SK-N-SH treated with all-trans-retinoic acid at 6 μM for 48 hours (cell line): ENCODE results near the gene C12orf75.

Experiments
- ATAC-seq: fragments of 200-7000 bp; cut with Tn5 transposase; 3 replicates; pipeline ENCODE4 v1.9.1; 2020; ENCODE audit warnings: mild to moderate bottlenecking, moderate library complexity
- BACH2 ChIP-seq: fragments of 250-450 bp; sonication (Bioruptor Pico); IDR thresholded peaks from 2 replicates; pipeline ENCODE4 v1.9.0; 2021; ENCODE audit warnings: mild to moderate bottlenecking, borderline replicate concordance
- CSDC2 ChIP-seq: fragments of 250-450 bp; sonication (Bioruptor Pico); IDR thresholded peaks from 2 replicates; pipeline ENCODE4 v1.5.0; 2020; ENCODE audit warnings: mild to moderate bottlenecking, moderate library complexity
- ESRRG ChIP-seq: fragments of 250-450 bp; sonication (Bioruptor Pico); IDR thresholded peaks from 2 replicates; pipeline ENCODE4 v1.6.1; 2021; ENCODE audit warnings: mild to moderate bottlenecking
- GLIS3 ChIP-seq: fragments of 250-450 bp; sonication (Bioruptor Pico); IDR thresholded peaks from 2 replicates; pipeline ENCODE4 v1.5.0; 2020; ENCODE audit warnings: mild to moderate bottlenecking, moderate library complexity
- OSR1 ChIP-seq: fragments of 250-450 bp; sonication (Bioruptor Pico); IDR thresholded peaks from 2 replicates; pipeline ENCODE4 v1.8.0; 2022; ENCODE audit warnings: moderate library complexity, mild to moderate bottlenecking, inconsistent platforms
- PATZ1 ChIP-seq: fragments of 250-450 bp; sonication (Bioruptor Pico); IDR thresholded peaks from 2 replicates; pipeline ENCODE4 v1.8.0; 2020; ENCODE audit warnings: mild to moderate bottlenecking, moderate library complexity, borderline replicate concordance
- PPARA ChIP-seq: fragments of 250-450 bp; sonication (Bioruptor Pico); IDR thresholded peaks from 2 replicates; pipeline ENCODE4 v1.5.0; 2020; ENCODE audit warnings: mild to moderate bottlenecking, borderline replicate concordance
- RARB ChIP-seq: fragments of 250-450 bp; sonication (Bioruptor Pico); IDR thresholded peaks from 2 replicates; pipeline ENCODE4 v1.8.0; 2021; ENCODE audit warnings: mild to moderate bottlenecking, moderate library complexity
- SNAI2 ChIP-seq: fragments of 250-450 bp; sonication (Bioruptor Pico); IDR thresholded peaks from 2 replicates; pipeline ENCODE4 v1.5.0; 2020; ENCODE audit warnings: mild to moderate bottlenecking, moderate library complexity
- TCF4 ChIP-seq: fragments of 250-450 bp; sonication (Bioruptor Pico); IDR thresholded peaks from 2 replicates; pipeline ENCODE4 v1.8.0; 2021; ENCODE audit warnings: mild to moderate bottlenecking, moderate library complexity, borderline replicate concordance
- TOX ChIP-seq: fragments of 250-450 bp; sonication (Bioruptor Pico); IDR thresholded peaks from 2 replicates; pipeline ENCODE4 v1.8.0; 2021; ENCODE audit warnings: mild to moderate bottlenecking, moderate library complexity, borderline replicate concordance
- ZC3H10 ChIP-seq: fragments of 250-450 bp; sonication (Bioruptor Pico); IDR thresholded peaks from 2 replicates; pipeline ENCODE4 v1.5.1; 2021; ENCODE audit warnings: mild to moderate bottlenecking, moderate library complexity
- ZFP3 ChIP-seq: fragments of 250-450 bp; sonication (Bioruptor Pico); IDR thresholded peaks from 2 replicates; pipeline ENCODE4 v1.5.0; 2020; ENCODE audit warnings: mild to moderate bottlenecking, moderate library complexity
- ZFP30 ChIP-seq: fragments of 450-650 bp; formaldehyde crosslinking; IDR thresholded peaks from 2 replicates; pipeline ENCODE4 v1.5.0; 2022; ENCODE audit warnings: mild to moderate bottlenecking, moderate library complexity
- ZNF565 ChIP-seq: fragments of 450-650 bp; formaldehyde crosslinking; conservative IDR thresholded peaks from 2 replicates; pipeline ENCODE4 v1.5.0; 2020; ENCODE audit warnings: low read depth, mild to moderate bottlenecking, moderate library complexity
- ZNF70 ChIP-seq: fragments of 450-650 bp; formaldehyde crosslinking; IDR thresholded peaks from 2 replicates; pipeline ENCODE4 v1.5.0; 2020; ENCODE audit warnings: mild to moderate bottlenecking, moderate library complexity
- TF ChIP-seq, protein P1 (sequence below): fragments of 250-450 bp; sonication (Bioruptor Pico); IDR thresholded peaks from 2 replicates; pipeline ENCODE4 v1.5.1; 2021; ENCODE audit warnings: mild to moderate bottlenecking, moderate library complexity
- TF ChIP-seq, protein P2 (sequence below): fragments of 250-450 bp; sonication (Bioruptor Pico); IDR thresholded peaks from 2 replicates; pipeline ENCODE4 v1.5.0; 2020; ENCODE audit warnings: mild to moderate bottlenecking, moderate library complexity
- TF ChIP-seq, protein P3 (sequence below): fragments of 250-450 bp; sonication (Bioruptor Pico); IDR thresholded peaks from 2 replicates; pipeline ENCODE4 v1.8.0; 2021; ENCODE audit warnings: low read depth, mild to moderate bottlenecking, moderate library complexity, borderline replicate concordance

The C12orf75 gene

DNA sequence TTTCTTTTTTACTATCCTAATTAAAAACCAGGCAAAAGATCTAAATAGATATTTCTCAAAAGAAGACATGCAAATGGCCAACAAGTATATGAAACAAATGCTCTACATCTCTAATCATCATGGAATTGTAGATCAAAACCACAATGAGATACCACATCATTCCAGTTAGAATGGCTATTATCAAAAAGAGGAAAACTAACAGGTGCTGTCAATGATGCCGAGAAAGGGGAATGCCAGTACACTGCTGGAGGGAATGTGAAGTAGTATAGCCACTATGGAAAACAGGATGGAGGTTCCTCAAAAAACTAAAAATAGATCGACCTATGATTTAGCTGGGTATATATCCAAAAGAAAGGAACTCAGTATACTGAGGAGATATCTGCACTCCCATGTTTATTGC lies 39.0 kb upstream of the C12orf75 start:
- TF ChIP-seq ZC3H10 (CRISPR knock-in tag) (no peak), ZNF70 (CRISPR knock-in tag) (no peak), TCF4 (CRISPR knock-in tag) (no peak), BACH2 (CRISPR knock-in tag) (no peak)
- ATAC-seq = no peak

DNA sequence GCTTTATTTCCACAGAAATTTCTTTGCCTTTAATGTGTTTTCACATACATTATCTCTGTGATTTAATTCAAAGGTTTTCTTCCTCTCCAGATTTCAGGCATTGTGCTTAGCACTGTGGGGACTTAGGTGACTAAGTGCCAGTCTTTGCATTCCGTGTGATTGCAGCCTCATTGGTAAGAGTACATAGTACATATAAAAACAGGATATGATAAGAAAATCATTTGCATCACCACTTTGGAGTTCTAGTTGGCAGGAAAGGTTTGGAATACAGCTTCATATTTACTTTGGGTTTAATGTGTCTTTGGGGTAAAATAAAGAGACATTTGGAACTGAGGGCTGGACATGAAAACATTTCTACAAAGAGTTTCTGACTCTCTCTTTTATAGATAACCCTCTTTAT lies 37.8 kb upstream of the C12orf75 start:
- TF ChIP-seq TCF4 (CRISPR knock-in tag) (no peak), ESRRG (no peak), OSR1 (CRISPR knock-in tag) (no peak), ZFP3 (CRISPR knock-in tag) (no peak), PPARA (no peak), PATZ1 (CRISPR knock-in tag) (no peak), CSDC2 (no peak), ZNF70 (CRISPR knock-in tag) (no peak), SNAI2 (CRISPR knock-in tag) (no peak), TOX (CRISPR knock-in tag) (no peak), ZNF565 (CRISPR knock-in tag) (no peak), ZFP30 (CRISPR knock-in tag) (no peak), GLIS3 (CRISPR knock-in tag) (no peak), RARB (CRISPR knock-in tag) (no peak), ZC3H10 (CRISPR knock-in tag) (no peak), BACH2 (CRISPR knock-in tag) (no peak)
- TF ChIP-seq, protein P1, sequence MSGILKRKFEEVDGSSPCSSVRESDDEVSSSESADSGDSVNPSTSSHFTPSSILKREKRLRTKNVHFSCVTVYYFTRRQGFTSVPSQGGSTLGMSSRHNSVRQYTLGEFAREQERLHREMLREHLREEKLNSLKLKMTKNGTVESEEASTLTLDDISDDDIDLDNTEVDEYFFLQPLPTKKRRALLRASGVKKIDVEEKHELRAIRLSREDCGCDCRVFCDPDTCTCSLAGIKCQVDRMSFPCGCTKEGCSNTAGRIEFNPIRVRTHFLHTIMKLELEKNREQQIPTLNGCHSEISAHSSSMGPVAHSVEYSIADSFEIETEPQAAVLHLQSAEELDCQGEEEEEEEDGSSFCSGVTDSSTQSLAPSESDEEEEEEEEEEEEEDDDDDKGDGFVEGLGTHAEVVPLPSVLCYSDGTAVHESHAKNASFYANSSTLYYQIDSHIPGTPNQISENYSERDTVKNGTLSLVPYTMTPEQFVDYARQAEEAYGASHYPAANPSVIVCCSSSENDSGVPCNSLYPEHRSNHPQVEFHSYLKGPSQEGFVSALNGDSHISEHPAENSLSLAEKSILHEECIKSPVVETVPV (CRISPR knock-in tag) = no peak
- TF ChIP-seq, protein P2, sequence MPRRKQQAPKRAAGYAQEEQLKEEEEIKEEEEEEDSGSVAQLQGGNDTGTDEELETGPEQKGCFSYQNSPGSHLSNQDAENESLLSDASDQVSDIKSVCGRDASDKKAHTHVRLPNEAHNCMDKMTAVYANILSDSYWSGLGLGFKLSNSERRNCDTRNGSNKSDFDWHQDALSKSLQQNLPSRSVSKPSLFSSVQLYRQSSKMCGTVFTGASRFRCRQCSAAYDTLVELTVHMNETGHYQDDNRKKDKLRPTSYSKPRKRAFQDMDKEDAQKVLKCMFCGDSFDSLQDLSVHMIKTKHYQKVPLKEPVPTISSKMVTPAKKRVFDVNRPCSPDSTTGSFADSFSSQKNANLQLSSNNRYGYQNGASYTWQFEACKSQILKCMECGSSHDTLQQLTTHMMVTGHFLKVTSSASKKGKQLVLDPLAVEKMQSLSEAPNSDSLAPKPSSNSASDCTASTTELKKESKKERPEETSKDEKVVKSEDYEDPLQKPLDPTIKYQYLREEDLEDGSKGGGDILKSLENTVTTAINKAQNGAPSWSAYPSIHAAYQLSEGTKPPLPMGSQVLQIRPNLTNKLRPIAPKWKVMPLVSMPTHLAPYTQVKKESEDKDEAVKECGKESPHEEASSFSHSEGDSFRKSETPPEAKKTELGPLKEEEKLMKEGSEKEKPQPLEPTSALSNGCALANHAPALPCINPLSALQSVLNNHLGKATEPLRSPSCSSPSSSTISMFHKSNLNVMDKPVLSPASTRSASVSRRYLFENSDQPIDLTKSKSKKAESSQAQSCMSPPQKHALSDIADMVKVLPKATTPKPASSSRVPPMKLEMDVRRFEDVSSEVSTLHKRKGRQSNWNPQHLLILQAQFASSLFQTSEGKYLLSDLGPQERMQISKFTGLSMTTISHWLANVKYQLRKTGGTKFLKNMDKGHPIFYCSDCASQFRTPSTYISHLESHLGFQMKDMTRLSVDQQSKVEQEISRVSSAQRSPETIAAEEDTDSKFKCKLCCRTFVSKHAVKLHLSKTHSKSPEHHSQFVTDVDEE = no peak
- TF ChIP-seq, protein P3, sequence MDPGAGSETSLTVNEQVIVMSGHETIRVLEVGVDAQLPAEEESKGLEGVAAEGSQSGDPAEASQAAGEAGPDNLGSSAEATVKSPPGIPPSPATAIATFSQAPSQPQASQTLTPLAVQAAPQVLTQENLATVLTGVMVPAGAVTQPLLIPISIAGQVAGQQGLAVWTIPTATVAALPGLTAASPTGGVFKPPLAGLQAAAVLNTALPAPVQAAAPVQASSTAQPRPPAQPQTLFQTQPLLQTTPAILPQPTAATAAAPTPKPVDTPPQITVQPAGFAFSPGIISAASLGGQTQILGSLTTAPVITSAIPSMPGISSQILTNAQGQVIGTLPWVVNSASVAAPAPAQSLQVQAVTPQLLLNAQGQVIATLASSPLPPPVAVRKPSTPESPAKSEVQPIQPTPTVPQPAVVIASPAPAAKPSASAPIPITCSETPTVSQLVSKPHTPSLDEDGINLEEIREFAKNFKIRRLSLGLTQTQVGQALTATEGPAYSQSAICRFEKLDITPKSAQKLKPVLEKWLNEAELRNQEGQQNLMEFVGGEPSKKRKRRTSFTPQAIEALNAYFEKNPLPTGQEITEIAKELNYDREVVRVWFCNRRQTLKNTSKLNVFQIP (CRISPR knock-in tag) = no peak
- TF ChIP-seq, all 23 proteins: peak for 0
- no peak for ATAC-seq

DNA sequence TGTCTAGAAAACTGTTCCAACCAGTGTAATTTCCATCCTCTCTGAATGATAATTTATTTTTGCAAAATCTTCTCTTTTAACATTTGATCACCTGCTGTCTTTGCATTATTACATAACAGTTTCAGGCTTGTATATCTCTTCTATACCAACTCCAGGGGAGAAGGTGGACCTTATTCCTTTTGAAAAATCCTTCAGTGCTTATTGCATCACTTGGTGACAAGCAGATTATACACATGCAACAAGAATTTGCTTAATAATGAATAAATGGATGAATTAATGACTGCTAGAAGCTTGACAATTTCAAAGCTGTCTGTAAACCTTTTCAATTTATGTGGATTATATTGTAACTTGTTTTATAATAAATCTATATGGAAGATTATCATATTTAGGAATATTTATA lies 37.3 kb upstream of the C12orf75 start:
- no peak for TF ChIP-seq SNAI2 (CRISPR knock-in tag)
- no peak for ATAC-seq

- ATAC-seq = no peak
- no peak for TF ChIP-seq TOX (CRISPR knock-in tag)
- TF ChIP-seq BACH2 (CRISPR knock-in tag) = no peak
- TF ChIP-seq SNAI2 (CRISPR knock-in tag) = no peak
These were observed 36.3 kb upstream of the C12orf75 start for GRCh38 chr12:105294161-105294560.

- no peak for ATAC-seq
- TF ChIP-seq ZFP30 (CRISPR knock-in tag) (no peak), PATZ1 (CRISPR knock-in tag) (no peak), TOX (CRISPR knock-in tag) (no peak), ZC3H10 (CRISPR knock-in tag) (no peak), ZNF565 (CRISPR knock-in tag) (no peak), ZFP3 (CRISPR knock-in tag) (no peak), TCF4 (CRISPR knock-in tag) (no peak)
These were observed 35.5 kb upstream of the C12orf75 start for GRCh38 chr12:105294886-105295479.
